Measurements from ENCODE around the gene RPS23.

The RPS23 gene

DNA sequence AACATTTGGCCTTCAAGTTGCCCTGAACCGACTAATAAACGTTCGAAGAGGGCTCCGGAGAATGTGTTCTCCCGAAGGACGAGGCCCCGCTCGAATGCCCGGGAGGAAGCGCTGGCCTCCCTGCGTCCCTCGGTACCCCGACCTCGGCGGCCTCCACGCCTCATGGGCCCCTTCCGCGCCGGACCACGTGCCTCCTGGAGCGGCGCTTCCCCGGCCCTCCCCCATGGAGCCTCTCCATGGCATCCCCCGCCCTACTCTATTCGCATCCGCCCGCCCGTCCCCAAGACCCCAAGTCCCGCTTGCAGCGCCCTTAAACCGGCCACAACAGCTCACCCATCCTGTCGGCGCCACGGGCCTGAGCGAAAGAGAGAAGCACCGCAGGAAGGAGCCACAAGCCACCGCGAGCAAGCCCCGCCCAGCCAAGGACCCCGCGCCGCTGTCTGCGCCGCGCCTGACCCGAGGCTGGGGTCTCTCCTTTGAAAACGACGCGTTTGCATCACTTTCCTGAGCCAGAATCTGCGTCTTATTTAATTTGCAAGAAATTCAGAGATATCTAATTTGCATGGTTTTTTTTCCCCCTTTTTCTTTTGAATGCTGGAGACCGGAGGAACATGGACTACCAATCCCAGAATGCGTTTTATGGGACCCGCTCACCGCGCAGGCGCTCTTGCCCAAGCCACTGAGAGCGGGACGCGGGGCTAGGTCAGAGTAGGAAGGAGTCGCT lies at the start of gene RPS23:
Gene RPS23, minus strand, starts transcription at position 368 of the 724 bp plus-strand sequence. Its CDS starts 31 bp downstream, at position 337.
- peak; percentile 88 for DNase-seq (ENCODE audit: low read depth)

DNA sequence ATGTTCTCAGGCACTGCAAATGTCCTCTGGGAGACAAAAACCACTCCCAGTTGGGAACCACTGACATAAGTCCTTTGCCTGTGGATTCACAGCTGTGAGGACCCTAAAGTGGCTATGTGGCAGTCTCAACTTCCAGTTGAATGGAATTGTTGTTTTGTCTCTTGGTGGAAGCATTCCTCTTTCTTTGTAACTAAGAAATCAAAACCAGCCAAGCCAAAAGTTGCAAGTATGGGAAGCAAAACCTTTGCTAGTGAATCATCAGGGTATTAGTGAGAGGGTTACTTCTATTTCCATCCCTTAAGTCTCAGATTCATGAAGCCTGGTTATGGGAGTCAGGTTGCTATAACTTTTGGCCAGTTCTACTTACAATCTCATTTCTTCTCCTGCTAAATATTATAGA lies 49.8 kb upstream of the RPS23 start:
- DNase-seq (ENCODE audit: low read depth): no peak

DNA sequence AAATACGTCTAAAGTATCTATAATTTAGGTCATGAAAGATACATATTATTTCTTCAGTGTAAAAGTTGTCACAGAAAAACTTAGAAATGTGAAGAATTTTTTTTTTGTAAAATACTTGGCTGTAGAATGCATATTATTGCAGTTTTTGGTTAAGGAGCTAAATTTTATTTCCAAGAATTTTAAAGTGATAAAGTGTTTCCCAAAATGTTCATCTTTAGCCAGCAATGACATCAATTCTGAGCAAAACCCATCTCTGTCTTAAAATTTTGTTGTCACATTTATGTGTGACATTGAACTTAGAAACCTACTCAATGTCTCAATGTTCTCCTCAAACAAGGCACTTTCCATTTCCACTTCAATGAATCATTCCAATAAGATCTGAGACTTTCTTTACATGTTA lies 47.8 kb upstream of the RPS23 start:
- no peak for DNase-seq (ENCODE audit: low read depth)

DNA sequence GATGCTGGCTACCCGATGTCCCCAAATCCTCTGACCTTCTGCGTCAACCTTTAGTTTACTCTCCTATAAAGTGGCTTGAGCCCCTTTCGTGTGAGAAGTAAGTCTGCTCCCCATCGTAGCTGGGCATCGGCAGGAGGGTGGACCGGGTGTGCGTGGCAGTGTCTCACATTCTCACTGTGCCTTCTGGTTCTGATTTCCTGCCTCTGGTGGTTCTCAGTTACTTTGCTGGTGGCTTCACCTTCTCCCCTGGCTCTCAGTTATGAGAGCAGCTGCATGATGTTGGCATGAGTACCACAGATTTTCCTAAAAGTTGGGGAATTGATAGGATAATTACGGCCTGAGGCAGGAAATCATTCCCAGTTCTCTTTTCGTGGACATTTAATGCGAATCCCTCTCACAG lies 47.0 kb upstream of the RPS23 start:
- DNase-seq (ENCODE audit: low read depth): no peak

DNA sequence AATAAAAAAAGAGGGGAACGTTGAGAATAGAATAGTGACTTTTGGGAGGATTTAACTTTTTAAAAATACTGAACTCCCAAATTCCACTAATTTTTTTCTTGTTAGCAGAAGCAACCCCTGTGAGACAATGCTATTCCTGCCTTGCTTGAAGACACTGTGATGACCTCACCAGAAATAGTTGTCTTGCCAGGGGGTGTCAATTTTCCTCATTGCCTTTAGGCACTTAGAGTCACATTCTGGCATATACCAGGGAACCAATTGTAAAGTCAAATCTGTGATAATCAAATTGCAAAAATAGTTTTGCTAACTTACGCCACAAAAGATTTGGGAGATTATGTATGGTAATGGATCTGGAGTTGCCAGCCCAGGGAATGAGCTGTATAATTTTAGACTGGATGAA lies 42.8 kb upstream of the RPS23 start:
- no peak for DNase-seq (ENCODE audit: low read depth)

DNA sequence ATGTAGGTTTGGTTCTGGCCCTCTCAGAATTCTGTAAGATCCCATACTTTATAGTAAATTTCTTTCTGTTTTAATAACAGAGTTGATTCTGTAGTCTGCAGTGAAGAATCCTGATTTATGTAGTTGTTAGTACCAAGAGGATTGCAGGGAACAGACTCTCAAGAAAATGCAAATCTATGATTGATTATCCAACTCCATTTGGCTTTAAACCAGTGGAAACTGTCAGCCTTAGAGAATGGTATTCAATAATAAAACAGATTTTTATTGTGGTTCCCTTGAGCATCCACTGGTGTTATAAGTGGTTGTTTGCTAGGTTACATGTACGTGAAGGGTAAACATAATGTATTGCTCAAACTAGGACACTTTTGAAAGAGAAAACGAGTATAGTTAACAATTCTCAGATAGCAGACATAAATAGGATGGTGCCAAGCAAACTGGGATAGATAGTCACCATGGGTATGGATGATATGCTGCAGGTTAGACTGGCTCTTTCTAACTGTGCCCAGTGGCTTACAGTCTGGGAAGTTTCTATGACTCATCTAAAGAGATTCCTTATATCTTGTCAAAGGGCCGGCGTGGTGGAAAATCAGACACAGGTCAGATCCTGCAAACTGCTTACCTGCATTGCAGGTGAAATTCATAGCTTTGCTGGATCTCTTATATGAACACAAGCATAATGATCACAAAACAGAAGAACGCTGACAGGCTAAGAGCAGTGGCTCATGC lies 41.7 kb upstream of the RPS23 start:
- no peak for DNase-seq (ENCODE audit: low read depth)

DNA sequence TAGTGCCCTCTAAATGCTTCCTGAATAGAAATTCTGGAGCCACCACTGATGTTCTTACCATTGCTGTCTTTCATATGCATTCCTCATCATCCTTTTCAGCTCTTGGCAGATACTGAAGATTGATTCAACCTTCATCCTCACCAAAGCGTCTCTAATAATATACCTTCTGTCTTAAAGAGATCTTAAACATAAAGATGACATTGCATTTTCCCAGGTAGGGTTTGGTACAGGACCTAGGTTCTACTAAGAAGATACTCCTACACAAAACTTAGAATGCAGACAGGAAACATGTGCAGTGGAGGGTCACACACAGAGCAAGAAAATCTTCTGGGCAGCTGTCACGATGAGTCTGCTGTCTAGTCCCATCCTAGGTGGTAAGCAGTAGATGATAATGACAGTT lies 41.0 kb upstream of the RPS23 start:
- no peak for DNase-seq (ENCODE audit: low read depth)

DNA sequence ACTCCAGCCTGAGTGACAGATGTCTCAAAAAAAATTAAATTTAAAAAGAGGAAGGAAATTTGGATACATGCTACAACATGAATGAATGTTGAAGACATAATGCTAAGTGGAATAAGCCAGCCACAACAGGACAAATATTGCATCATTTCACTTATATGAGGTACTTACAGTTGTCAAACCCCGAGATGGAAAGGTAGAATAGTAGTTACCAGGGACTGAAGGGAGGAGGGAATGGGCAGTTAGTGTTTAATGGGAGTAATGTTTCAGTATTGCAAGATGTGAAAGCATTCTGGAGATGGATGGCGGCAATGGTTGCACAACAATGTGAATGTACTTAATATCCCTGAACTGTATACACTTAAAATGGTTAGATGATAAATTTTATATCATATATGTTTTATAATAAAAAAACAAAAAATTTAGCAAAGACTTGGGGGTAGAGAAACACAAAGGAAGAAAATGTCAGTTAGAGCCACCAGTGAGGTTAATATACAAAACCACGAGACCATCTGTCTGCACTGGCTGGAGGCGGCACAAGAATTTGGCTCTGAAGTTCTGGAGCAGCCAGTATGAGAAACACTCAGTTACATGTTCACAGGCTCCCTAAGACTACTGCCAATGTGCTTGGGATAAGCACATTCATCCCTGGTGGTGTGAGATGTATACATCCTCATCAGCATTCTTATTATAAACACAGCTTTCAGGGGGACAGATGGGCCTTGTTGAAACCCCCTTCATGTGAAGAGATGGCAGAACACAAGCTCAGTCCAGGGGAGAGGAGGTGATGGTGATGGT lies 37.0 kb upstream of the RPS23 start:
- DNase-seq (ENCODE audit: low read depth): no peak

DNA sequence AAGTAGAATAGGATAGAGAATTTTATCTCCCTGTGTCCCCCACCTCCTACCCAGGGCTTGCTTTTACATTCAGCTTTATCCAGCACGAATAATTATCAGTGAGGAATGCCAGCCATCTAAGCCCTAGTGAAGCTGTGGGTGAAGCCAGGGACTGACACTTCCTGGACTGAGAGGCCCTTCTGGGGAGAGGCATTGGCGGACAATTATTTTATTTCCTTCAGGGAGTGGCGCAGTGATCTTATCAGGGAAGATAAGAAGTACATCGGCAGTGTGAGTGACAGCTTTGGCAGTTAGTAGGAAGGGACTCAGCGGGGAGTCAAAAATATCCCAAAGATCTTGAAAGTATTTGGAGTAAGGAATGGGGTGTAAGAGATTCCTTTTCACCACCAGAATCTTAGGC lies 34.9 kb upstream of the RPS23 start:
- DNase-seq (ENCODE audit: low read depth): no peak

DNA sequence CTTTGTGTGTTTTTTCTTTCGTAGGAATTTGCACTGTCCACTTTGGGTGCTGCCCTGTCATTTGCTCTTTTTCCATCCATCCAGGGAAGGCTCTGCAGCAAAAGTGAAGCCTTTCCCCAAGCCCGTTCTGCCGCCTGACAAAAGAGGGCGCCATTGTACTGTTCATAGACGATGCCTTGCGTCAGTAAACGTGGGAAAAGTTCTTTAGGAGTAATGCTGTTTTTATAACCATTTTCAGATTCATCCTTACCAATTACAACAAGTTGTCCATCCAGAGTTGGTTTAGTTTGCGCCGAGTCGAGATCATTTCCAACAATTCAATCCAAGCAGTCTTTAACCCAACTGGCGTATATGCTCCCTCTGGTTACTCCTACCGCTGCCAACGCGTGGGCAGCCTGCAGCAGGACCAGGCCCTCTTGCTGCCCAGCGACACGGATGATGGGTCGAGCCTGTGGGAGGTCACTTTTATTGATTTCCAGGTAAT lies 34.3 kb upstream of the RPS23 start:
- no peak for DNase-seq (ENCODE audit: low read depth)

DNA sequence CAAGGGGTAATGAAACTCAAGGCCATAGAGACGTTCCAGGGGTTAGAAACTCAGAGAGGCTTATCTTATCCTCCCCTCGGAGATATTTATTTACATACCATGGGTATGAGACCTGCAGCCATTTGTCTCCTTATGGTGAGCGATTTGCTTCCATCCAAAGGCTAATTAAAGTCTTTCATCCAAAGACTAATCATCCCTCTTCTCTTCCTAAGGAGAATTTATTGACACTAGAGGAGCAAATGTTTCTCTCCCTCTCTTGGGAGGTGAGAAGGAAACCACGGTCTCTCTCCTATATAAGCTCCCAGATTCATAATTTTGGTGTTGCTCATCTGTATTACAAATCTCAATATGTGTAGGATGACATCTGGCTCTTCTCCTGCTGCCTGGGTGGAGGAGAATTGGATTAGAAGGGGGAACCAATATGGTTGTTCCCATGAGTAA lies 31.0 kb upstream of the RPS23 start:
- DNase-seq (ENCODE audit: low read depth): no peak

DNA sequence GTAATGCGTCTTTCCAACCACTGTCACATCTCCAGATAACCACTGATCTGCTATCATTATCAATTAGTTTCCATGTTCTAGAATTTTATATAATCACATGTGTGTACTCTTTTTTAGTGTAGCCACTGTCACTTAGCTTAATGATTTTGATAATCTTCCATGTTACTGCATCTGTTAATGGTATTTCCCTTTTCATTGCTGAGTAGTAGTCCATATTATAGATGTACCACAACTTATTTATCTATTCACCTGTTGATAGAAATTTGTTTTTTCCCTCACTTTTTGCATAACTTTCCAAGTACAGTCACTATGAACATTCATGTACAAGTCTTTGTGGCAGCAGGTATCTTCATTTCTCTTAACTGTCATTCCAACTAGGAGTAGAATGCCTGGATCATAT lies 30.3 kb upstream of the RPS23 start:
- no peak for DNase-seq (ENCODE audit: low read depth)

DNA sequence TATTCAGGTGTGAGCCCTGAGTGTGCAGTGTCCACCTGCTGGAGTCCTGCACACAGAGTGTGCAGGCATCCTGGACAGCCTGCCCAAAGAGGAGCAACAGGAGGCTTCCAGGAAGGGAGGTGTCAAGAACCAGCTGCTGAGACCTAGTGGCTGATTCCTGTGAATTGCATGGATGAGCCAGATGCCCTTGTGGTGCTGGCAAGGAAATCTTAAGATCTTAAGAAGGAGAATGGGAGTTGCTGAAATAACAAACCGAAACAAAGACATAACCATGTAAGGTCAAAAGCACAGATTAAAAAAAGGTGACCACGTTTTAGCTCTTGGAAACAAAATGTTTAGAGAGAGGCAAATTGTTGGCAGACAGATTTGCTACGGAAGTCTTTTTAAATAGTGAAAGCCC lies 29.3 kb upstream of the RPS23 start:
- DNase-seq (ENCODE audit: low read depth): no peak

DNA sequence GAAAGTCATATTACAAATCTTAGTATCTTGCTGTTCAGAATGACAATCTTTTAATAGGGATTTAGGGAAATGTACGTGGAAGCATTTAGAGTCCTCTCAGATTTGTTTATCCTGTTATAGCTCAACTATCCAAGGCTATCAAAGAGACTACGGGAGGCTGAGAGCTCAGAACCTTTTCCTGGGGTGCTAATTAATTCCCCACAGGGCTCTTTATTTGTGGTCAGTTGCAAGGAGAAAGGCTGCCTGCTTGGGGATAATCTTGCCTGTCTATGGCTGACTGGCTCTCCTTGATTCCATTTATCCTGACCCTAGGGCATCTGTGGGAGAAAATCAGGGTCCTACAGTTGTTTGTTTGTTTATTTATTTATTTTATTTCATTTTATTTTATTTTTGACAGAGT lies 28.0 kb upstream of the RPS23 start:
- no peak for DNase-seq (ENCODE audit: low read depth)

DNA sequence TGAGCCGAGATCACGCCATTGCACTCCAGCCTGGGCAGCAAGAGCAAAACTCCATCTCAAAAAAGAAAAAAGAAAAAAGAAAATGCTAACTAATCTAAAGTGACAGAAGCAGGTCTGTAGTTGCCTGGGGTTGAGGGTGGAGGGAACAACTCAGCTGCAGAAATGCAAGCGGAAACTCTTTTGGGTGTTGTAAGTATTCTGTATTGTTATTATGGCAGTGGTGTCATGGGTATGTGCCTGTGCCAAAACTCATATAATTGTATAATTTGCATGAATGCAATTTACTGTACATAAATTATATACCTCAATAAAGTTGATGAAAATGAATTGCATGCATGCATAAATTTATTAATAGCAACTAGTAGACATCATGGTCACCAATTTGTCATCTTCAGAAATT lies 23.0 kb upstream of the RPS23 start:
- no peak for DNase-seq (ENCODE audit: low read depth)

DNA sequence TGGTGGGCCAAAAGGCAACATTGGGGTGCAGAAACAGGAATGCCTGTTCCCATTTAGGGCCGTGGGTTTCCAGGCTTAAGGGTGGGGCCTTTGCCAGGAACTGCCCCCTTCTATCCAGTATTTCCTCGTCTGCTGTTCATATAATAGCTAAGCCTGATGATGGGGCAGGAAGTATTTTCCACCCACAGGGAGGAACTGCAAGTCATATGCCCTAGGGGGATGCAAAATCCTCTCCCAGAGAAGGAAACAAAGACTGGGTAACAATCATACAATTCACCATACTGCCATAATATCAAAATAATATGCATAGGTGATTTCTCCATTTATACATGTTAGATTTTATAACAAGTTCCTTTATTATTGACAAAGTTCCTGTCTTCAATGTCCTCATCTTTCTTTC lies 20.5 kb upstream of the RPS23 start:
- no peak for DNase-seq (ENCODE audit: low read depth)

DNA sequence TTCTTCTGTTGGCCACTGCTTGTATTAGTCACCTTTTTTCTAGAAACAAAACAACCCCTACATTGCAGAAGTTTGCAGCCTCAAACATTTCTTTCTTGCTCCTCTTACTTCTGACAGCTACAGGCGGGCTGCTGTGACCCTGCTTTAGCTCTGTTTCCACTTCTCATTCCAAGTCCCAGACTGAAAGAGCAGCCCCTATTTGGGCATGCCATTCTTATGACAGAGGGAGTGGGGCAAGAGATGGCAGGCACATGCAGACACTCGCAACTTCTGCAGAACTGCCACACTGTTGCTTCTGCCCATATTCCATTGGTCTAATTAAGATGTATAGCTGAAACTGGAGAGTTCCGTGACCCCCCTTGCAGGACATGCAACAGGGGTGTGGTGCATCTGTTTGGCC lies 19.6 kb upstream of the RPS23 start:
- DNase-seq (ENCODE audit: low read depth): no peak

DNA sequence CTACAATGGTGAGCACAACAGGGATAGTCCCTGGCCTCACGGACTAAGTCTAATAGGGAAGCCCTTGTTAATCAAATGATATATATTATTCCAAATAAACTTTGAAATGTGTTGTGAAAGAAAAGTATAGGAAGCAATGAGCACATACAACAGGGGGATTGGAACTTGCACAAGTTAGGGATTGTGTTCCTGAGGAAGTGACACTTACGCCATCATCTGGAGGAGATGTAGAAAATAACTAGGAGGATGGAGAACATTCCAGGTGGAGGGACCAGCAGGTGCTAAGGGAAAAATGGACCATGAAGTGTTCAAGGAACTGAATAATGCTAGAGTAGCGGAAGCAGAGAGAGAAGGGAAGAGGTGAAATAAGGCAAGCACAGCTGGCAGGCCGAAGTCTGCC lies 18.8 kb upstream of the RPS23 start:
- DNase-seq (ENCODE audit: low read depth): no peak

DNA sequence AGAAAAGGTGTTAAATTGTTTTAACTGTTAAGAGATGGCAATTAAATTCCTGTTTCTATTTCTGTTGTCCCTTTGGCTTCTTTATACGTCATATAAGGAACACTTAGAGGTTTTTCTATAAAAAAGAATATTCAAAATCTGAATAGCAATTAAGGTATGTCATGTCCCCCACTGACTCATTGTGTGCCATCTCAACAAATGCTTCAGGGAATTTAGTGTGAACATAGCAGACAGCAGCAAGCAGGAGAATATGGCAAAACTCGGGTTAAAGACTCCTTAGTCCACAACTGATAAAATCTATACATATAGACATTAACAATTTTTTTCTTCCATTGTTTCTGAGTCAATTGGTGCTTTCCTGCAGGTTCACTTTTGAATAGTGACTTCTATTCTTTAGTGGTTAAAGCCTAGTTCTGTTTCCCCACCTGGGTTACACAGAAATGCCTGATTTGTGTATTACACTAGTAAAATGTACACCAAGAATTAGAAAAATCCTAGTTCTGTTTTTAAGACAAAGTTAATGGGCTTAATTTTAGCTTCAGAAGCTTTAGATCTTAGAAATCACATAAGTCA lies 17.9 kb upstream of the RPS23 start:
- no peak for DNase-seq (ENCODE audit: low read depth)

DNA sequence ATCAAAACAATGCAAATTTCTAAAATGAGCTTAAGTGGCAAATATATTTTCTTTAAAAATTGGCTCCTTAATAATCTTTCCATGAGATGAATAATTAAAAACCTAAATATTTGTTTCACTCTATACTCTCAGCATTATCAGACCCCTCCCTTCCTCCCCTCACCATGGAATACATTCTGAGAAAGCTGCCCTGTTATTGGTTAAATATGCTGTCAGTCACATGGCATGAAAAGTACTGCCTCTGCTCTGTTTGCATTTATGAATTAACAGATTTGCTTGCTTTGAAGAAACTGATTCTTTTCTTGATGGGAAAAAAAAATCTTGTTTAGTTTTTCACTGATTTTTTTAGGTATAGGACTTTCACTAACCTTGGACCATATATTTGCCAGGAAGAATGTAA lies 17.0 kb upstream of the RPS23 start:
- DNase-seq (ENCODE audit: low read depth): no peak

DNA sequence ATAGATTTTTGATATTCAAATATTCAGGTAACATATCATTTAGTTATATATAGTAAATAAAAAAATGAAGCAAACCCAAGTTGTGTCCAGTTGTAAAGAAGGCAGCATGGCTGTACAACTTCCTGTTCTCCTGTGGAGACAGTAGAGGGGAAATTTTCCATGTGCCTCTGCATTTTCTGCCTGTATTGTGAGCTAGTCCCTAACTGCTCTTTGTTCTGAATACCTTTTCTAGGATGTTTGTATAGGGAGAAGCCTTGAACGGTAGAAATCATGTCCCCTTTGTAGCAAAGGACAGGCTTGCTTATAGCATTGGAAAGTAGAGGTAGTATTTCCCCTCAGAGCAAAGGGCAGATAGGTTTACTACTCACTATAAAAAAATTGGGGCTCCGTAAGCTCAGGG lies 13.3 kb upstream of the RPS23 start:
- DNase-seq (ENCODE audit: low read depth): no peak

DNA sequence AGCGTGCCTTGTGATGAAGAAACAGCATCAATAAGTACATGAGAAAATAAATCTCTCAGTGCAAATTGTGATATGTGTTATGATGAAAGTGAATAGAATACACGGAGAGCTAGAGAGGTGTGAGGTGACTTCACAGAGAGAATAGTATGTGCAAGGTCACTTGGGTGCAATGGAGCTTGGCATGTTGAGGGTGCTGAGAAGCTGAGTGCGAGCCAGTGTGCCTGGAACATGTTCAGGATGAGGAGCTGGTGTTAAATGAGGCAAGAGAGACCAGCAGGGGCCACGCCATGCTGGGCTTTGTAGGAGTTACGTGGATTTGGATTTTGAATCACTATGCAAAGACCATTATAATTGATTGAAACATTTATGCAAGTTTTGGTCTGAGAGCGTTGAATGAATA lies 12.8 kb upstream of the RPS23 start:
- no peak for DNase-seq (ENCODE audit: low read depth)

DNA sequence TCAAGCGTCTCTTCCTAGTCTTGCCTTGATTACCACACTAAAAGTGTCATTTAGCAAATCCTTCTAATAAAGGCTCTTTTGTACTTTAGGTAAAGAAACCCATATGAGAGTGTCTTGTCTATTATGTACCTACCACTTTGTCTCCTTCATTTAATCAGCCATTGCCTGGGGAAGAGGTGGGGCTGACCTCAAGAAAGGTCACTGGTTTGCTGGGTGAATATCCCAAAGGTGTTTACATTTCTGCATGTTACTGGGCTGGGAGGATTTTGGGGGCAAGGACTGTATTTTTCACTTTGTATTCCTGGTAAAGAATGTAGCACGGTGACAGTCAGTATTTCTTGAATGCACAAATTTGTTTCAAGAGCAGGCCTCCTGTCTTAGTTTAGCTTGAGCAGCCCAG lies 11.9 kb upstream of the RPS23 start:
- DNase-seq (ENCODE audit: low read depth): no peak
